HEK293 (cell line): ENCODE data around the gene THAP4.

Experiments used
- CTCF ChIP-seq: fragments of 450-650 bp; formaldehyde crosslinking; IDR thresholded peaks from 2 replicates; pipeline ENCODE4 v1.5.1; 2016; ENCODE audit warnings: missing biosample characterization, missing genetic modification characterization
- MZF1 ChIP-seq: fragments of 450-650 bp; formaldehyde crosslinking; IDR thresholded peaks from 2 replicates; pipeline ENCODE4 v1.5.1; 2017; ENCODE audit warnings: missing biosample characterization, missing genetic modification characterization, borderline replicate concordance
- TCF7L2 ChIP-seq: IDR thresholded peaks from 2 replicates; pipeline ENCODE4 v1.6.1; 2011; ENCODE audit warnings: low read depth, mild to moderate bottlenecking, inconsistent platforms, low read length, moderate library complexity, borderline replicate concordance
- ZBTB21 ChIP-seq: fragments of 450-650 bp; formaldehyde crosslinking; IDR thresholded peaks from 2 replicates; pipeline ENCODE4 v1.5.1; 2017; ENCODE audit warnings: missing biosample characterization, missing genetic modification characterization
- ZNF112 ChIP-seq: fragments of 450-650 bp; formaldehyde crosslinking; IDR thresholded peaks from 2 replicates; pipeline ENCODE4 v1.5.0; 2017; ENCODE audit warnings: missing biosample characterization, missing genetic modification characterization
- ZNF157 ChIP-seq: fragments of 450-650 bp; formaldehyde crosslinking; IDR thresholded peaks from 2 replicates; pipeline ENCODE4 v1.5.1; 2016; ENCODE audit warnings: missing biosample characterization, missing genetic modification characterization
- ZNF221 ChIP-seq: fragments of 450-650 bp; formaldehyde crosslinking; IDR thresholded peaks from 2 replicates; pipeline ENCODE4 v1.5.1; 2017; ENCODE audit warnings: missing biosample characterization, missing genetic modification characterization, borderline replicate concordance
- ZNF549 ChIP-seq: fragments of 450-650 bp; IDR thresholded peaks from 2 replicates; pipeline ENCODE4 v1.5.1; 2018; ENCODE audit warnings: missing biosample characterization, missing genetic modification characterization, mild to moderate bottlenecking, inconsistent platforms, moderate library complexity
- ZNF580 ChIP-seq: fragments of 450-650 bp; formaldehyde crosslinking; IDR thresholded peaks from 2 replicates; pipeline ENCODE4 v1.5.1; 2016; ENCODE audit warnings: missing biosample characterization, missing genetic modification characterization
- ZNF639 ChIP-seq: fragments of 450-650 bp; formaldehyde crosslinking; IDR thresholded peaks from 2 replicates; pipeline ENCODE4 v1.5.1; 2016; ENCODE audit warnings: missing biosample characterization, missing genetic modification characterization
- ZNF76 ChIP-seq: fragments of 450-650 bp; formaldehyde crosslinking; IDR thresholded peaks from 2 replicates; pipeline ENCODE4; 2016; ENCODE audit warnings: low read depth, missing biosample characterization, missing genetic modification characterization, borderline replicate concordance
- ZNF792 ChIP-seq: fragments of 450-650 bp; formaldehyde crosslinking; IDR thresholded peaks from 2 replicates; pipeline ENCODE4 v1.5.1; 2016; ENCODE audit warnings: missing biosample characterization, missing genetic modification characterization

GRCh38 chr2:241574911-241575623 is 61.9 kb downstream of the THAP4 start:
- no peak for TF ChIP-seq ZNF639 (tag by site-specific recombination)
- TF ChIP-seq CTCF (tag by site-specific recombination): no peak
- no peak for TF ChIP-seq ZNF76 (tag by site-specific recombination)
- TF ChIP-seq ZNF221 (tag by site-specific recombination): no peak
- no peak for TF ChIP-seq ZBTB21 (tag by site-specific recombination)
- no peak for TF ChIP-seq ZNF549 (tag by site-specific recombination)
- no peak for TF ChIP-seq ZNF792
- TF ChIP-seq TCF7L2: no peak
- TF ChIP-seq ZNF157: no peak
- no peak for TF ChIP-seq ZNF112 (tag by site-specific recombination)
- TF ChIP-seq MZF1 (tag by site-specific recombination): no peak
- TF ChIP-seq ZNF580 (tag by site-specific recombination): no peak
